ENCODE measurements around the gene TNFRSF1A. TPM values are rescaled to one million over a fixed set of nuclear protein-coding genes. Genes with fewer than 3 reads are reported as not detected.

Gene TNFRSF1A
- total RNA-seq, 1 donor from 2014 or later: 70.4 TPM

DNA sequence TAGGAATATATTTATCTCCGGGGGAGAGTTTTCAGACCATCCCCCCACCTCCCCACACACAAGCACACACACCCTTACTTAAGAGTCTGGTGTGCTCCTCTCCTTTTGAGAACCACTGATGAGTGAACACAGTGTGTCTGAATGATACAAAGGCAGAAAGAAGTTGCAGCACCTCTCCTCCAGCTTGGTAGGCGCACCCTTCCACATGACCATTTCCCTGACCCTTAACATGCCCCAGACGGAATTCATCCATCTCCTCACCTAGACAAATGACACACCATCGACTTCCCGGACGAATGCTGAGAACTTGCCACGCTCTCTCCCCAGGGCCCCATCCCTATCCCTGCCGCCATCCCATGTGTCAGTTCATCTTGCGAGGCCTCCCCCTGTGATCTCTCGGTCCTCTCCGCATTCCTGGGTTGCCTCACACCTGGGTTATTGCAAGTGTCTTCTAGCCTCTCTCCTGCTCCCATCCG lies 3.9 kb downstream of the TNFRSF1A start:
- H3K36me3 Mint-ChIP-seq: peaks cover 9% of the 10 kb centered on the region
- no peak for DNase-seq (ENCODE audit: low spot score in 2 of 2, unreplicated experiment in 2 of 2)
- no peaks in the 10 kb centered on the region for H3K9me3 Mint-ChIP-seq
- no peak for TF ChIP-seq CTCF (IDR thresholded peaks at IDR 0.05; ENCODE audit: unreplicated experiment)
- H3K4me1 Mint-ChIP-seq: peaks cover 18% of the 10 kb centered on the region
- no peak overlapping the region for H3K27ac Mint-ChIP-seq
- no peaks in the 10 kb centered on the region for H3K27me3 Mint-ChIP-seq (ENCODE audit: low read depth)
- no peak overlapping the region for H3K4me3 Mint-ChIP-seq

GRCh38 chr12:6336889-6337853 lies 4.7 kb downstream of the TNFRSF1A start:
- no peak for DNase-seq (ENCODE audit: low spot score in 2 of 2, unreplicated experiment in 2 of 2)

GRCh38 chr12:6336079-6336888 lies 5.6 kb downstream of the TNFRSF1A start:
- Mint-ChIP-seq H3K4me3 (peak overlapping the region; percentile 66), H3K27ac (no peak overlapping the region), H3K27me3 (ENCODE audit: low read depth) (no peaks in the 10 kb centered on the region), H3K36me3 (peaks cover 18% of the 10 kb centered on the region), H3K9me3 (no peaks in the 10 kb centered on the region), H3K4me1 (peaks cover 3% of the 10 kb centered on the region)
- no peak for TF ChIP-seq CTCF (IDR thresholded peaks at IDR 0.05; ENCODE audit: unreplicated experiment)
- peak; percentile 62 to 76 for DNase-seq (ENCODE audit: low spot score in 2 of 2, unreplicated experiment in 2 of 2)

More at GRCh38 chr12:6336889-6337853, 4.7 kb downstream of the TNFRSF1A start:
- peaks cover 9% of the 10 kb centered on the region for H3K4me1 Mint-ChIP-seq
- peaks cover 14% of the 10 kb centered on the region for H3K36me3 Mint-ChIP-seq
- no peaks in the 10 kb centered on the region for H3K27me3 Mint-ChIP-seq (ENCODE audit: low read depth)
- H3K9me3 Mint-ChIP-seq: no peaks in the 10 kb centered on the region
- no peak overlapping the region for H3K27ac Mint-ChIP-seq
- H3K4me3 Mint-ChIP-seq: peak overlapping the region; percentile 66
- TF ChIP-seq CTCF (IDR thresholded peaks at IDR 0.05; ENCODE audit: unreplicated experiment): no peak

DNA sequence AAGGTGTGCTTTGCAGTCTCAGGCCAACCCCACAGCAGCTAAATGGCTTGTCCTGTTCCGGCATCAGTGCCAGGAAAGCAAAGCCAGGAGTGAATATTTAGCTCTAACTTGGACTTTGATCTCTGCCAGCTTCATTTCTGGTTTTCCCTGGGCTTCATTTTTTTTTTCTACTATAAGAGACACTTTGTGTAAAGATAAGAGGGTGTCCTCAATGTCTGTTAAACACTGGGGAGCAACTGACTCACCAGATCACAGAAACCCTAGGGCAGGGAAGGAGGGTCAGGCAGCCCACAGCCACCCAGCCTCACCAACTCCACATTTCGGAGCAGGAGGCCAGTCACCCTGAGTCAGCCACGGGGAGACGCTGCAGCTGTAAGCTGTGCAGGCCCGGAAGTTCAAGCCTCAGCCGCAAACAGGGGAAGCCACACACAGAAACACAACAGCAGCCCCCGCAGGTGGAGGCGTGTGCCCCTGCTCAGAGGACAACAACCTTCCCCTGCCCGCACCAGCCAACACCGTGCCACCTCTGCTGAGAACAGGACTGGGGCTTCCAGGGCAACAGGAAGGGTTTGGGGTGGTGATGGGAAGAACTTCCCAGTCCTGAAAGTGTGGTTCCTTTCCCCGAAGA lies 6.3 kb downstream of the TNFRSF1A start:
- DNase-seq (ENCODE audit: low spot score in 2 of 2, unreplicated experiment in 2 of 2): no peak
- H3K27ac Mint-ChIP-seq: no peak overlapping the region
- TF ChIP-seq CTCF (IDR thresholded peaks at IDR 0.05; ENCODE audit: unreplicated experiment): no peak
- no peaks in the 10 kb centered on the region for H3K27me3 Mint-ChIP-seq (ENCODE audit: low read depth)
- peak overlapping the region; percentile 66 for H3K4me3 Mint-ChIP-seq
- peaks cover 23% of the 10 kb centered on the region for H3K36me3 Mint-ChIP-seq
- no peaks in the 10 kb centered on the region for H3K9me3 Mint-ChIP-seq
- no peaks in the 10 kb centered on the region for H3K4me1 Mint-ChIP-seq

DNA sequence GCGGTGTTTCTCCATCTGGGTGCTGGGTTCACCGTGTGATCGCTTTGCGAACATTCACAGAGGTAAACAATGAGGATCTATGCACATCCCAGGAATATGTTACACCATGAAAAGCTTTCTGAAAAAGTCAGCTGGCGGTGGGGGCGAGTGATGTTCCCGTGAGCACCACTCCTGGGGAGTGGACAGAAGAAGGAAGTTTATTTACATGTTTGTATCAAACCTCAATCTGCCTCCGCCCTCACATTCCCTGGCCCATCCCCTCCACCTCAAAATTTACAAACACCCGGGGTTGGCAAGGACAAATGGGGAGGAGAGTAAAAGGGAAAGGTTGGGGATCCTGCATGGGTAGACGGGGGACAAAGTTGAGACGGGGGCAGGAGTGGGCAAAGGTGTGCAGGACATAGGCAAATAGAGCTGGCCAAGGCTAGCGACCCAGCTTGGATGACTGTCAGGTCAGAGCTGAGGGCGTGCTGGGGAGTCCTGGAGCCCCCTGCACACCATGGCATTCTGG lies 6.9 kb downstream of the TNFRSF1A start:
- no peak overlapping the region for H3K4me3 Mint-ChIP-seq
- no peaks in the 10 kb centered on the region for H3K27me3 Mint-ChIP-seq (ENCODE audit: low read depth)
- no peak for DNase-seq (ENCODE audit: low spot score in 2 of 2, unreplicated experiment in 2 of 2)
- H3K4me1 Mint-ChIP-seq: no peaks in the 10 kb centered on the region
- no peaks in the 10 kb centered on the region for H3K9me3 Mint-ChIP-seq
- no peak for TF ChIP-seq CTCF (IDR thresholded peaks at IDR 0.05; ENCODE audit: unreplicated experiment)
- peaks cover 25% of the 10 kb centered on the region for H3K36me3 Mint-ChIP-seq
- no peak overlapping the region for H3K27ac Mint-ChIP-seq

Data from mesothelial cell of epicardium (in vitro differentiated cells).